GM15510 (cell line): Measurements from ENCODE around the gene CDKAL1.

Experiments
- POLR2A ChIP-seq: IDR thresholded peaks from 3 replicates; pipeline ENCODE4 v1.6.1; 2011; ENCODE audit warnings: borderline replicate concordance; ENCODE audit not compliant: insufficient read length; ENCODE audit errors: extremely low read depth

The CDKAL1 gene

DNA sequence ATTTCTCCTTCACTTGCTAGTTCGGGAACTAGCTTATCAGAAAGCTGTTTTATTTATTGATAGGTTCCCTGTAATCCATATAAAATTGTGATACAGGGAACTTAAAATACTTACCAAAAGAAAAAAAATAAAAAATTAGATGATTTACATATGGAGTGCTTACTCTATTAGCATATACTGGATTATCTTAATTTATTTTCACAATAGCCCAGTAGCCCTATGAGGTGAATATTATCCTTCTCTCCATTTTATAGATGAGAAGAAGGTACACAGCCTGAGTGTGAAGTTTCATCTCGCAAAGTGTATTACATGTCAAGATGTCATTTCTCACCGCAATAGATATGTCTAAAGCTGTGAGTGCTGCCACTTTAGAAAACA lies 463.5 kb downstream of the CDKAL1 start:
- no peak for TF ChIP-seq POLR2A

DNA sequence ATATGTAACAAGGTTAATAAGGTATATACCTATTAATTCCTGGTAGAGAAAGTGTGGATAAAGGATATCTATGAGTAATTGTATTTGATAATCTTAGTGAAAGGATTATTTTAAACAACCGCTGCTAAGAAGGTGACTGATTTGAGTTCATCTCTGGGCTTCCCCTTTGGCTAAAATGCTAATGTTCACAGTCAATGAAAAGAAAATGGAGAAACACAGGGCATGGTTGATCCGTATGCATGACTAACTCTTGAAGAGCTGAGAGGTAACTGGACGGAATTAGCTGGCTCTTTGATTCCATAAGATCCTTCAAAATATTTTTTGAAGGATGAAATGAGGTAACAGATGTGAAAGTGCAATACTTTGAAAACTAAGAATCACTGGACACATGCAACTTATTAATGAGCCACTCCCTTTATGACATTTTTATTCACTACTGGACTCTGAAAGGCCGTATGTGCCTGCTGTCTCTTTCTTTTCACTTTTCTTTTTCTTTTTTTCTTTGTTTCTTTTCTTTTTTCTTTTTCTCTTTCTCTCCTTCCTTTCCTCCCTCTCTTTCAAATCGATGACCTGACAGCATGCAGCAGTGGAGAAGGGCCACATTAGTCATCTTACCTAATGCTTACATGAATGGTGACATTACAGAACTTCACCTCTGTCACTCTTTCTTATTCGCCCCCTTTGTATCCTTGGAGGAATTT lies 464.6 kb downstream of the CDKAL1 start:
- no peak for TF ChIP-seq POLR2A

DNA sequence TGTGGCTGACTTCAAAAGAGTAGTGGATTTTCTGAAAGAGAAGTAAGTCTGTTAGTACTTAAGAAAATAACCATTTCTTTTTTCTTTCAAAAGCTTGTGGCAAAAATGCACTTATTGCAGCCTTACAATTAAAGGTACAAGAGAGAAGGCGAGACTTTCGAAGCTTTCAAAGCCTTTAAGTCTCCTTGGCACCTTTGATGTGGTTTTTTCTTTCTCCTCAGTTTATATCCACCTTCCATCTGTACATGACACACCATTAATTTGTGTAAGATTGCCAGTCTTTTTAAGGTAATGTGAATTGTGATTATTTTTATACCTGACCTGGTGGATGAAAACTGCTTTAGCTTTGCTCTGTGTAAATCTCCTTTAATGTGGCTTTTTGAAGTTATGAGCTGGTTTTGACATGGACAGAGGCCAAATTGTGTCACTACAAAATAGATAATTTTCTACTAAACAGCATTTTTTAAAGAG lies 466.1 kb downstream of the CDKAL1 start:
- TF ChIP-seq POLR2A: no peak

DNA sequence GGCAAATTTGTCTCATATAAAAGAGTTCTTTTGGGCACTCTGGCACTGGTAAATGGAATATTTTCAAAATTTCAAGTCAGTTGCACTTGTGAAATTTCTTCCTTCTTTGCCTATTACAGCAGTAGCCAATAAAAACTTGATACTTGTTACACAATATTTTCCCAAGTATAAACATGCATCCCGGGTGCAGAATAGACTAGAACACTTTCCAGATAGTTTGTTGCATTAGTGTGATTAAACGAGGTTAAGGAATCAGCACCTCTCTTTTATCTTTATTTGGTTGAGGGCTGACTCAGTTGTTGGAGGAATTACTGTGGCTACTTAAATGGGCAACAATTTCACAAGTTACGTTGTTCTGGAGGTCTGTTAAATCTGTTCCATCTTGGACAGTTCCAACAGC lies 467.5 kb downstream of the CDKAL1 start:
- no peak for TF ChIP-seq POLR2A

DNA sequence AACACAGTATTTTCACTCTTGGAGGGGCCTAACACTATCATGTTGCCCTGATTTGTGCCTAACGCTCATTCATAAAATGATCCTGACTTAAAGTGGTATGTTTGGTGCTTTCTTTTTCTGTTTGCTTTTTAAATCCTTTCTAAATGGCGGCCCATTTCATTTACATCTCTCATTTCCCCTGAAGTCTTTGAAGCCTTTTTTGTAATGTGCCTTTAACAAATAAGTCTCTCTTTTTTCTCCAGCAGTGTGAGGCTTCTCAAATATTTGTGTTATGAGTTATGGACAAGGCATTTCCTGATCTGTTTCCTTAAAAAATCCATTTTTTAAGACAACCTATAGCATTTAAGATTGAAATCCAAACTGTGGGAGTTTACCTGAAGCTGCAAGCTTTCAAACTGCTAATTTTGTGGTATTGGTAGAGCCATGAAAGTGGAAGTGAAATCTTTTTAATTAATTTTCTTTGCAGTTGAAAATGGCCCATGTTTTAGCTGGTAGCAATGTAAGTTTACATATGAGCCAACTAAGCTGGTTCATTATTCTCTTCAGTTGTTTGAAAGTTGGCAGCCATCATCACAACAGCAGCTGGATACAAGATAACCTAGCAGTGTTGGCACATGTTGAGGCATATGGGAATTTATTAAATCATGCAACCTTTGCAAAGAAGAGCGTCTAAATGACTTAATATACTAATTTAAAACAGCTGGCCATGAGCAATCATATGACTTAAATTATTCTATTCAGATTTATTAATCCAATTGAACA lies 469.7 kb downstream of the CDKAL1 start:
- no peak for TF ChIP-seq POLR2A

DNA sequence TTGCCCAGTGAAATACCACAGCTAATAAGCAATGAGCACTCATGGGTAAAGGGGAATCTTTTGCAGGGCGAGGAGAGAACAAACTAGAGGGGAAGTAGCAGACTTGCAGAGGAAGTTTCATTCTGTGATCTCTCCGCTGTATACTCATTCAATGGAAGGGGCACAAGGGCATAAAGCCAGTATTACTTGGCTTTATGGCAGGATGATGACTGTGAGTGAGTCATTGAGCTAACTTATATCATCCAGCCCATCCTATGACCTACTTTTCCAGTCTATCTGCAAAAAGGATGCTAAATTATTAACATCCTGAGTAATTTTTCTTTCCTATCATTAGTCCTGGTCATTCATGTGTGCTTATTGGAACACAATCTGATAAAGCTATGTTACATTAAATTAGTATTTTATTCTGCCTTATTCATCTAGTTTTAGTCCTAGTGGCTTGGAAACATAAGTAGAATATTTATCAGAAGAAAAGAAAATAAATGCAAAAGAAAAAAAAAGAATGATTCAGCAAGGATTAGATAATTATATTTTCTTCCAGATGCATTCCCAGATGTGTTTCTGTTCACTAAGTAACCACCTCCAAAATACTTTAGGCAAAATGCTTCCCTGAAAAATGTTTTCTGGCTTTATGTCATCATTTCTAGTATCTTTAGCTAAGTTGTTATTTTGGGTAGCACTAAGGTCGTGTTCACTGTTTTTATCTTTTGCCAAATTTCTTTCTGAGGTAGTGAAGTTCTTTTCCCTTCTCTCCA lies 471.7 kb downstream of the CDKAL1 start:
- TF ChIP-seq POLR2A: no peak

DNA sequence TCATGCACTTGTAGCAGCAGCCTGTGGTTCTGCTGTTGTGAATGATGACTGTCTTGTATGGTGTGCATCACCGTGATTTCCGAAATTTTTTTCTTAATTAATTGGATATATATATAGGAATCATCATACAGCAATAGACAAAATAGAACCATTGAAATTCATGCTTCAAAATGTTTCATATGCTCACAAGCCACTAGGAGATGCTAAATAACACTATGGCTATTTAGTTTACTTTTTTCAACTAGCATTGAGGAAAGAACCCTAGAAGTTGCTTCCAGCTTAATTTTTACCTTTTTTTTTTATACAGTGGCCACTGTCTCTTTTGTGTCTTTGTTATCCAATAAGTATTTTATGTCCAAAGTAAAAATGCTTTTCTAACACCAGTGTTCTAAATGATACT lies 485.4 kb downstream of the CDKAL1 start:
- TF ChIP-seq POLR2A: no peak

DNA sequence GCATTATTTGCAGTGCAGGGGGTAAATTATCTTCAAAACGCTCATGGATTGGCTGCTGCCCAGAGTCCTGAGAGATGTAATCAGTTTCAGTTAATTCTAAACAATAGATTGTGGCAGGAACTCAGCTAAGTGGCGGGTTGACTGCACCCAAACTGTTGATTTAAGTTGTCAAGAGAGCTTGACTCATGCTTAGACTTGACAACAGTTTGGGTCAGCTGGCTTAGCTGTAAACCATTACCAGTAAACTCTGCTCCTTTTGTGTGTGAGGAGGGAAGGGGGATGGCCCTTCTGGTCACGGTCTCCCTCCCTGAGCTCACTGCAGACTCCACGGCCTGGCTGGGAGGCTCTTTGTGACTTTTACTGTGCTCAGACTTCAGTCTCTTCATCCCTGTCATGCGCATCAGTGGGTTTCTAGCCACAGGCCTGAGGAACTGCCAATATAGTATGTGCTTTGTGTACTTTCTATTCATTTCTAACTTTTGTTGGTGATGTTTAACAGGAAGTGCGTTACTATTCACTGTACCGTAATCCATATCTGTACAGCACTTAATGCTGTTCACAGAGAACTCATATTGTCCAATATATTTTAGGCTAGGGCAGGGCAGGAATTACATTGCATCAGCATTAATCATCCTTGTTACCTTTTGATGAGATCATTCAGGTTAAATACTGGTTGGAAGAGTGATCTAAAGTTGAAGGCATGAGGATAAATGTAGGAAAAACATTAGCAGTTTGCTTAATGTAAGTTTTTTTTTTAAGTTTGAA lies 488.3 kb downstream of the CDKAL1 start:
- TF ChIP-seq POLR2A: peak; percentile 26

DNA sequence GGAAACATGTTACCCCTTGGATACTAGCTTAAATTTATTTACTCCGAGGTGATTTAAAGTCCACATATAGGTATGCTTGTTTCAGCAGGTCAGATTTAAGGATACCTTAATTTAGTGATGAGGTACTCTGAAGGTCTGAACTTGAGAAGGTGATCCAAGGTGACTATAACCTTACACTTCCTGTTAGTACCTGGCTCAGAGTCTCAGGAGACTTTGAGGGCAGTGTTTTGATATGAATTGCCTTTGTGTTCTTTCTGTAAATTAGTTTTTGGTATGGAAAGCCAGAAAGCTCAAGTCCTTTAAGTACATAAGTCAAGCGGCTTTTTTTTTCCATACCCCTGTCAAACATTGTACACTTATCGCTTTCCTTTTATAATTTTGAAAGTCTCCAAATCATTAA lies 489.0 kb downstream of the CDKAL1 start:
- no peak for TF ChIP-seq POLR2A

DNA sequence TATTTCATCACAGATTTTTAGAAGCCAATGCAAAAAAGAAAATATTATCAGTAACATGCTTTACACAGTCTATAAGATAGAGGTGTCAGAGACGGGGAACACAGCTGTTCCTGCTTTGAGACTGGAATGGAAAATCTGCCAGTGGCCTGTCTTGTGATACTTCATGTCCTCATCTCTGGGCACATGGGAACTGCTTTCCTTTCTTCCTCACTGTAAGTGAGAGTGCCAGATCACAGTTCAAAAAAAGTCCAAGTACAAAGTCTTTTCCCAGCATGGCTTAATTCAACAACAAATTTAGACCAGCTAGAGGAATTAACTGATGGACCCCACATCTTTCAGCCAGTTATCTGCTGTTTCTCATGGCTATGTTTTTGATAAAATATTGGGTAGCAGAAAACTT lies 490.4 kb downstream of the CDKAL1 start:
- TF ChIP-seq POLR2A: no peak

DNA sequence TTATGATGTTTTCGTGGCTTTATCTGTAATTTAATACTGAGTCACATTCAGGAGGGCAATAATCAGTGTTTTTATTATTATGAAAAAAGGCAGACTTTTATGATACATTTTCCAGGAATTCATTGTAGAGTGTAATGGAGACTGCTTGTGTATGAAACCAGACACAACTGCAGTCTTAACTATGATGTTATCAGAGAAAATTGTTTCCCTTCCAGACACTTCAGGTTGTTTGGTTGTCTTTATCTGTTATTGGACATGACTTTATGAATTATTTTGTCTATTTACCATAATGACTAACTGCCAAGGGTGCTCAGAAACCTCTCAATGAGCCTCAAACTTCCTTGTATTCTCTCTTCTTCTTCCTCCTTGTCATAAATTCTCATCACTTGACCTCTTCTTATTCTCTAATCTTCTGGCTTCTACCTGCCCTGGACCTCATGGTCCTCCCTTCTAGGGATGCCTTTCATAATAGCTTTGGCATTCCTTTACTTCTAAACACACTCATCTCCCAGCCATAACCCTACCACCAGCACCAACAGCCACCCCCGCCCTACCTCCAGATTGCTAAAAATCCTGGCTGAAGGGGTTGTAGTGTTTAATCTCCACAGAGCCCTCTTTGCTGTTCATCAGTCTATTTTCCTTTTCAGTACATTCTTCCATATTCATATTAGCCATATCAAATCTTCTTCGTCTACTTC lies 492.5 kb downstream of the CDKAL1 start:
- TF ChIP-seq POLR2A: no peak

DNA sequence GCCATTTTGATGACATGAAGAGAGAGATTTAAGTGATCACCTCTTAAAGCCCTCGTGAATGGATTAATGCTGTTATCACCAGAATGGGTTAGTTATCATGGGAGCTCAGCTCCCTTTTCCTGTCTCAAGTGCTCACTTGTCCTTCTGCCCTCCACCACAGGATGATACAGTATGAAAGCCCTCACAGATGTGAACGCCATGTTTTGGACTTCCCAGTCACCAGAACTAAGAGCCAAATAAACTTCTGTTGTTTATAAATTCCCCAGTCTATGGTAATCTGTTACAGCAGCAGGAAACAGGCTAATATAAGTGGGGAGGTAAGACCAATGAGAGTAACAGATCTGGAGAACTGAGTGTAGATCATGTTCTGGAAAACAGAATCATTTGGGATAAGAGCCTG lies 493.2 kb downstream of the CDKAL1 start:
- TF ChIP-seq POLR2A: no peak

DNA sequence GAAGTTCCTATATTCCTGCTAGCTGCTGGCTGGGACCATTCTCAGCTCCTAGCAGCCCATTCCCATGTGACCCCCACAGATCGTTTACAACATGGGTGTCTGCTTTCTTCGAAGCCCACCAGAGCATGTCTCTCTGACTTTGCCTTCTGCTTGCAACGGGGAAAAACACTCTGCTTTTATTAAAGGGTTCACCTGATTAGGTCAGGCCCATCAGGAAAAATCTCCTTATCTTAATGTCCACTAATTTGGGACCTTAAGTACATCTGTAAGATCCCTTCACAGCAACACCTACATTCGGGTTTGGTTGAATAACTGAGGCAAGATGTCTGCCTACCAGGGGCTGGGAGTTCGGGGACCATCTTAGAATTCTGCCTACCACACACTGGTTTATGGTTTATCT lies 496.9 kb downstream of the CDKAL1 start:
- no peak for TF ChIP-seq POLR2A

DNA sequence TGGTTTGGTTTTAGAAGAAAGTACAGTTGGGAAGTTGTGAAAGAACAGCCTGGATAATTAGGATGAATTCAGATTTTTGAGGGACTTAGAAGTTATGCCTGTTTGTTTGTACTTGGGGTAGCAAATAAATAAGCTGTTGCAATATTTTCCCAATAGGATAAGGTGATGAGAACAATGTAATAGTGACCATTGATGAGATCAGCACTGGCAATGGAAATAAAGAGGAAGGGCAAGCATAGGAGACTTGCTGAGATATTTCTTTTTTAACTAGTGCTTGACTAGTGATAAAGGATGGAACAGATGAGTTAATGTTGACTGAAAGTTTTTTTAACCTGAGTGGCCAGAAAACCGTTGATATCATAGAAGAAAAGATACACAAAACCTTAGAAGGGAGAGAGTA lies 498.8 kb downstream of the CDKAL1 start:
- TF ChIP-seq POLR2A: no peak
